BLaER1 treated with 17β-estradiol and CSF1 and Interleukin-3, amounts not matched to agents 10 nM and 100 nM (cell line): Measurements from ENCODE around the gene SIRT5.

Source experiments
- H3K27ac ChIP-seq, 11 experiments: shearing (Covaris generic); formaldehyde crosslinking; 2 replicates each; pipeline ENCODE4 v1.8.1; 2022
- H3K27me3 ChIP-seq, 11 experiments: shearing (Covaris generic); formaldehyde crosslinking; 2 replicates each; pipeline ENCODE4 v1.8.1; 2022
- H3K36me3 ChIP-seq, 11 experiments: shearing (Covaris generic); formaldehyde crosslinking; 2 replicates each; pipeline ENCODE4 v1.8.1; 2022
- H3K4me1 ChIP-seq, 10 experiments: shearing (Covaris generic); formaldehyde crosslinking; 2 replicates each; pipeline ENCODE4 v1.8.1; 2022
- H3K4me2 ChIP-seq, 11 experiments: shearing (Covaris generic); formaldehyde crosslinking; 2 replicates each; pipeline ENCODE4 v1.8.1; 2022
- H3K4me3 ChIP-seq, 10 experiments: shearing (Covaris generic); formaldehyde crosslinking; 2 replicates each; pipeline ENCODE4 v1.8.1; 2022
- H3K9ac ChIP-seq, 11 experiments: shearing (Covaris generic); formaldehyde crosslinking; 2 replicates each; pipeline ENCODE4 v1.8.1; 2022
- H3K9me3 ChIP-seq, 11 experiments: shearing (Covaris generic); formaldehyde crosslinking; replicated peaks in 1 of 11; 2 replicates each; pipeline ENCODE4 v1.8.1; 2022
- H4K20me1 ChIP-seq, 11 experiments: shearing (Covaris generic); formaldehyde crosslinking; 2 replicates each; pipeline ENCODE4 v1.8.1; 2022
- Cebpa-rat ChIP-seq, 11 experiments: shearing (Covaris generic); IDR thresholded peaks; 2 replicates each; pipeline ENCODE4 v1.8.1; 2022

The SIRT5 gene

DNA sequence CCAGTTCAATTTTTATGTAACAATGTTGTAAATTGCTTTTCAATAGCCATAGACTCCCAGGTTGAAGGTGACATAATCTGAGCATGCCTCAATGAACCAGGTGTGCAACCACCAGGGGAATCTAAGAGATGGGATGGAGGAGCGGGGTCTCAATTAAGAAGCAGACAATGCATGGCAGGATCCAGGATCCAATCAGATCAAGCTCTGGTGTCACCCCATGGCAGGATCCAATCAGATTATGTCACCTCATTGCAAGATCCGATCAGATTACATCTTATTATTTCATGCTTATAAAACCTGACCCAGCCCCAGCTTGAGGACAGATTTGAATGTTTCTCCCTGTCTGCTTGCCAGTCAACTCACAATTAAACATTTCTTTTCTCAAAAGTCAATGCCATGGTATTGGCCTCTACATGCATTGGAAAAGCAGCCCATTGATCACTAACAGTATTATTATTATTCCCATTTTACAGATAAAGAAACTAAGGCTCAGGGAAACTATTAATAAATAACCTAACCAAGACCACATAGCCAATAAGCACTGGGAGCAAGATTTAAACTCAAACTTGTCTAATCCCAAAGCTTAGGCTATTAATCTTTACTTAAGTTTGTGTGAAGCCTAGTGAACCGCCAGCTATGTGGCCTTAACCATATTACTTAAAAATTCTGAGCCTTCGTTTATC lies 14.3 kb upstream of the SIRT5 start:
- TF ChIP-seq Cebpa-rat (IDR thresholded peaks at IDR 0.05), result no peak
- Histone ChIP-seq H3K27me3 (no peaks in the 10 kb centered on the region), H3K27ac (no peak overlapping the region), H3K9me3 (no peaks in the 10 kb centered on the region), H3K4me2 (no peak overlapping the region), H3K9ac (no peak overlapping the region), H4K20me1 (no peaks in the 10 kb centered on the region), H3K36me3 (no peaks in the 10 kb centered on the region), H3K4me3 (no peak overlapping the region), H3K4me1 (peaks cover 0 to 5% (median 0%) of the 10 kb centered on the region in 10 experiments; a peak in 1 of 20 replicates)

DNA sequence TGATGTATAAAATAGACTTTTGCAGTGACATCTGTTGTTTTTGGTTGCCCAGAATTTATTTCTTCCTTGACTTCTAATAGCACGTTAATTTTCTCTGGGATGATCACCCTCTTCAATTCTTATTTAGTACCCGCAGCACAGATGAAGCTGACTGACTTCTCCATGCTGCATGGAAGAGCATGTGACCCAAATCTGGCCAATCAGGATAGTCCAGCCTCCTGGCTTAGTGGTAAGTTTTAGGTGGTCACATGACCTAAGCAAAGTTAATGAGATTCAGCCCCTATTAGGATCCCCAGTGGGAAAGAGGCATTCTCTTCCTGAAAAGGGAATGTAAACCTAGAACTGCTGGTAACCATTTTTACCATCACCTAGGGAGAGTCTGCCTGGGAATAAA lies 13.8 kb upstream of the SIRT5 start:
- Histone ChIP-seq H3K4me1 (peaks cover 0 to 5% (median 0%) of the 10 kb centered on the region in 10 experiments; a peak in 1 of 20 replicates), H3K4me2 (no peak overlapping the region), H4K20me1 (no peaks in the 10 kb centered on the region), H3K27me3 (no peaks in the 10 kb centered on the region), H3K9me3 (no peaks in the 10 kb centered on the region), H3K4me3 (no peak overlapping the region), H3K36me3 (no peaks in the 10 kb centered on the region), H3K27ac (no peak overlapping the region), H3K9ac (no peak overlapping the region)
- TF ChIP-seq Cebpa-rat (IDR thresholded peaks at IDR 0.05), result no peak

DNA sequence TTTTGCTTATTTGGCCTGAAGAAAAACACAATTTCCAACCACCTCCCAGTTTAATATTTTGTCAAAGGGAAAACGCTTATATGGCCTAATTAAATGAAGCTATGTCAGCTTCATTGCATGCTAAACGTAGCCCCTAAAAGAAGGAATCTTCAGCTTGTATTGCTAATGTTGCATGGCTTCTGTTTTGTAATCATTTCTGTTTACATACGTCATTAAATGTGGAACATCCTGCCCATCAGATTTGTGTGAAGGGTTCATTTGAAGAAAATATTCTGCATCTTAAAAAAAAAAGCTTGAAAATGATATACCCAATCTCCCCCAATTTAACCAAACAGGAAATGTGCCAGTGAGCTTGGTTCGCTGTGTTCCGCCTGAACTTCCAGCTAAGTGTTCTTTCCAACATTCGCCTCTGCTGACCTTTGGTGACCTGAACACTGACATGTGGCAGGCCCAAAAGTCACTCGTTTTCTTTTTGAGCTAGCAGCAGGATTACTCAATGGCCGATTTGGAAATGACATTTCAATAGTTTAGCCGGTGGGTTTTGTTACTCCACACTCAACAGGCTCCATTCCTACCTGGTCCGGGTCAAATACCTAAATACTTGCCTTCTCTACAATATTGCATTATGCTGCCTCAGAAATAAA lies 12.7 kb upstream of the SIRT5 start:
- peaks cover 0 to 5% (median 0%) of the 10 kb centered on the region in 10 experiments; a peak in 1 of 20 replicates for H3K4me1 ChIP-seq
- peak overlapping the region in 1 of 11 experiments; percentile 4; a peak in 2 of 22 replicates for H3K4me2 ChIP-seq
- no peak overlapping the region for H3K4me3 ChIP-seq
- H3K27ac ChIP-seq, result no peak overlapping the region
- no peaks in the 10 kb centered on the region for H3K27me3 ChIP-seq
- H3K9me3 ChIP-seq, result no peaks in the 10 kb centered on the region
- no peak overlapping the region for H3K9ac ChIP-seq
- H4K20me1 ChIP-seq, result no peaks in the 10 kb centered on the region
- no peaks in the 10 kb centered on the region for H3K36me3 ChIP-seq
- no peak for TF ChIP-seq Cebpa-rat (IDR thresholded peaks at IDR 0.05)

DNA sequence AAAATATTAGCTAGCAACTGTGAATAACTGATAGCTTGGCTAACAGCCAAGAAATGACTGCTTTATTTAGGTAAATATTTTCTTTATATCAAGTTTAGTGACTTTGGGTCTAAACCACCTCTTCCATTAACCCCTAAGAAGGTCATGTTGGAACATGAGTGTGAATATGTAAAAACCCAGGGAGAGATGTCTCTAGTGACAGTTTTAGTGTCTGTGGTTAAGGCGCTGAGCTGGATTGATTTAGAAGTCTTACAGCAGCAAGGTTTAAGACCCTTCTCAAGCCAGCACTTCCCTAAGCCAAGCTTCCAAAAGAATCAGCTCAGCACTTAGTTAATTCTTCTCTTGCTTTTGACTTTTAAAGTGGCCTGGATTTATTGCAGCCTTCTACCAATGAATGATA lies 11.4 kb upstream of the SIRT5 start:
- H3K27me3 ChIP-seq, result no peaks in the 10 kb centered on the region
- H3K9me3 ChIP-seq, result no peaks in the 10 kb centered on the region
- H3K4me1 ChIP-seq, result peaks cover 0 to 5% (median 0%) of the 10 kb centered on the region in 10 experiments; a peak in 1 of 20 replicates
- no peak overlapping the region for H3K27ac ChIP-seq
- H3K4me2 ChIP-seq, result no peak overlapping the region
- no peak for TF ChIP-seq Cebpa-rat (IDR thresholded peaks at IDR 0.05)
- H4K20me1 ChIP-seq, result no peaks in the 10 kb centered on the region
- no peaks in the 10 kb centered on the region for H3K36me3 ChIP-seq
- H3K9ac ChIP-seq, result no peak overlapping the region
- H3K4me3 ChIP-seq, result no peak overlapping the region

DNA sequence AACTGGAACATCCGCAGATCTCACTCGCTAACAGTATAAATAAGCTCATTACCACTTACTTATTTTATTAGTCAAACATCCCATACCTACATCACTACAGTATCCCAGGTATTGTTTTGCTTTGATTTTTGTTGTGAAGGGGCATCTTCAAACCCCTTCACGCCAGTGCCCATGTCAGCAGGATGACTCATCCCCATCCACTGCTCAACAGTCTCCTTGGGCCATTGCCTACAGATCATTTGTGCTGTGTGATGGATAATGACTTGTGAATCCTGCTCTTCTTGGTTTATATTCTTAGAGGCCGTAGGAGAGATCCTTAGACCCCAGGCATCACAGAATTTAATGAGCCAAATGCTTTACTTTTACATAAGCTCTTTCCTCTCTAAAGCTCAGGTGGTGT lies 8.5 kb upstream of the SIRT5 start:
- Histone ChIP-seq H3K9me3 (no peaks in the 10 kb centered on the region), H3K4me3 (no peak overlapping the region), H3K27me3 (no peaks in the 10 kb centered on the region), H3K36me3 (no peaks in the 10 kb centered on the region), H3K4me1 (peaks cover 0 to 5% (median 0%) of the 10 kb centered on the region in 10 experiments; a peak in 1 of 20 replicates), H3K9ac (no peak overlapping the region), H4K20me1 (no peaks in the 10 kb centered on the region), H3K27ac (no peak overlapping the region), H3K4me2 (no peak overlapping the region)
- no peak for TF ChIP-seq Cebpa-rat (IDR thresholded peaks at IDR 0.05)

DNA sequence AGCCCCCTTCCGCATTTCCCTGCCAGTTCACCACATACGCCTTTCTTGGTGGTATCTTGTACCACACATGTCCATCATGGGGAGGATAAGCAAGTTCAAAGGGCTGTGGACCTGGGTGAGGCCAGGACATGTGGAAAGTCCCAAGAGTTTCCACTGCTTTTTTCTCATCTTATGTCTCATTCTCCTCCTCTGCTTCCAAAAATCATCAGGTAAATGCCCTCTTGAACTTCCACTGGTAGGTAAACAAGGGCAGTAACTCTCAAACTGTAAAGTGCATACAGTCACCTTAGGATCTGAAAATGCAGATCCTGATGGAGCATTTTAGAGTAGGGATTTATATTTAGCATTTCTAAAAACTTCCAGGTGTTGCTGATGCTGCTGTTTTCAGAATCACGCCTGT lies 7.9 kb upstream of the SIRT5 start:
- Histone ChIP-seq H3K9me3 (no peaks in the 10 kb centered on the region), H3K4me2 (no peak overlapping the region), H3K4me1 (peaks cover 0 to 5% (median 0%) of the 10 kb centered on the region in 10 experiments; a peak in 1 of 20 replicates), H3K9ac (no peak overlapping the region), H3K27ac (no peak overlapping the region), H3K36me3 (no peaks in the 10 kb centered on the region), H3K4me3 (no peak overlapping the region), H4K20me1 (no peaks in the 10 kb centered on the region), H3K27me3 (no peaks in the 10 kb centered on the region)
- no peak for TF ChIP-seq Cebpa-rat (IDR thresholded peaks at IDR 0.05)

DNA sequence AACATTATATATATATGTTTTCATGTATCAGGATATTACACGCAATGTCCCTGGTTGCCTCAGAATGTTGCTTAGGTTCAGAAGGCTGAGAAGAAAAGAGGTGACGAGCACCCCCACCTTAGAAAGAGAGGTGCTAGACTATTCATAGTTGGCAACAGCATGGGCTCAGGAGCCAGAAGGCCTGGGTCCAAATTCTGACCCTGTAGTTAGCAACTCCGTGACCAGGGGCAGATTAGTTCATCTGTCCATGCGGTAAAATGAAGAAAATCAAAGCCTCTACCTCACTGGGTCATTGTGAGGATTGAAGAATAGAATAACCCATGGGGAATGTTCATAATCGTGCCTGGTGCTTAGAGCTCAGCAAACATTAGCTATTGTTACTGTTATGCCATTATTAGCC lies 5.4 kb upstream of the SIRT5 start:
- no peak overlapping the region for H3K9ac ChIP-seq
- no peak overlapping the region for H3K4me2 ChIP-seq
- TF ChIP-seq Cebpa-rat (IDR thresholded peaks at IDR 0.05), result no peak

DNA sequence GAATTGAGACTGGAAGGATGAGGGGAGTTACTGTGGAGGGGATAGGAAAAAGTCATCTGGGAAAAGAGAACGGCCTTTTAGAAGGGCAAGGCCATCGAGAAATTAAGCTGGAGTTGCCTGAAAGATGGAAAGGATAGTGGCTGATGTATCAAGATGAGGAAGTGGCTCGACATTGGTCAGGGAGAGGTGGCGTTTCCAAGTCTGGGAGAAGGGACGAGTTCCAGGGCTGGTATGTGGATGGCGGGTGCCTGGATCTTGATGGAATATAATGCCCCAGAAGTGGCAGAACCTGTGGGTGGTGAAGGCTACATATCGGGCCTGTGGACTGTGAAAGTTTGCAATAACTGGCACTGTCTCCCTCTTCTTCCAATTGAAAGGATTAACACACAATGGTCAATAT lies 2.2 kb upstream of the SIRT5 start:
- peaks cover 0 to 4% (median 0%) of the 10 kb centered on the region in 11 experiments; a peak in 4 of 22 replicates for H3K9me3 ChIP-seq
- H3K27ac ChIP-seq, result no peak overlapping the region
- H3K36me3 ChIP-seq, result no peaks in the 10 kb centered on the region
- no peak overlapping the region for H3K9ac ChIP-seq
- no peak for TF ChIP-seq Cebpa-rat (IDR thresholded peaks at IDR 0.05)
- peaks cover 9 to 15% (median 14%) of the 10 kb centered on the region in 10 experiments for H3K4me1 ChIP-seq
- H3K4me3 ChIP-seq, result no peak overlapping the region
- H3K4me2 ChIP-seq, result no peak overlapping the region
- no peaks in the 10 kb centered on the region for H4K20me1 ChIP-seq
- H3K27me3 ChIP-seq, result no peaks in the 10 kb centered on the region

More for the DNA sequence above, 5.4 kb upstream of the SIRT5 start:
- Histone ChIP-seq H3K4me1 (peaks cover 7 to 9% (median 8%) of the 10 kb centered on the region in 10 experiments), H3K4me3 (no peak overlapping the region), H3K27me3 (no peaks in the 10 kb centered on the region), H3K9me3 (no peaks in the 10 kb centered on the region), H3K27ac (no peak overlapping the region), H4K20me1 (no peaks in the 10 kb centered on the region), H3K36me3 (no peaks in the 10 kb centered on the region)

DNA sequence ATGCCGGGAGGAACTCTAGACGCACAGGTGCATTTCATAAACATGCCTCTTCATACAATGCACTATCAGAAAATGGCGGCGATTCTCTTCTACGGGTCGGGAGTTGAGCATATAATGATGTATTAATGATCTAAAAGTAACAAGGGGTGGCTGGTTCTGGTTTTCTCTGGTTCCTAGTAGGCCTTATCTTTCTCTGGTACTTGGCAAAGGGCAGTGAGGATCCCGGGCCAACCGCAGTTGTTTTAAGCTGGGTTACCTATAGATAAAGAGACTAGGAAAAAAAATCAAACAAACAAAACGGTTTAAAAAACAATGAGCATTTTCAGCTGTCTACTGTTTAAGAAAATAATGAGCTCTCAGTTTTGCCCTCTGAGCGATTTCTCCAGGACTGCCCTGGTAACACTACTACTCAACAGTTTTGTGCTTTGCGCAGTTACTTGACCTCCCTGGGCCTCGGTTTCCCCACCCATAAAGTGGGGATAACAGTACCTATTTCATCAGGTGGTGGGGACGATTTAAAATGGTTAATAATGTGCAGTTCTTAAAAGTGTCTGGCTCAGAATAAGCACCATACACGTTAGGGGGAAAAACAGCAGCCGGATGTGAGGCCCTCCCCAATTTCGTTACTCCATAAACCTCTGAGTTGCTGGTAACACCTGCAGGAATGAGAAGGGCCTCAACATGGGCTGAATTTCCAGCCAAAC lies 1.3 kb upstream of the SIRT5 start:
- H3K4me2 ChIP-seq, result peak overlapping the region; percentile 77 to 97 (median 91)
- H3K9me3 ChIP-seq, result peaks cover 0 to 4% (median 0%) of the 10 kb centered on the region in 11 experiments; a peak in 6 of 22 replicates
- no peak for TF ChIP-seq Cebpa-rat (IDR thresholded peaks at IDR 0.05)
- no peaks in the 10 kb centered on the region for H3K36me3 ChIP-seq
- H3K4me1 ChIP-seq, result peaks cover 9 to 15% (median 14%) of the 10 kb centered on the region in 10 experiments
- peak overlapping the region; percentile 71 to 95 (median 88) for H3K4me3 ChIP-seq
- peak overlapping the region in 10 of 11 experiments; percentile 92 to 99 (median 96); a peak in 21 of 22 replicates for H3K27ac ChIP-seq
- H4K20me1 ChIP-seq, result no peaks in the 10 kb centered on the region
- H3K9ac ChIP-seq, result peak overlapping the region; percentile 89 to 98 (median 95); a peak in 21 of 22 replicates
- no peaks in the 10 kb centered on the region for H3K27me3 ChIP-seq
